Measurements from ENCODE around the gene MAP1LC3B2. TPM values are rescaled to one million over a fixed set of nuclear protein-coding genes. Genes with fewer than 3 reads are reported as not detected.

MAP1LC3B2 gene
- total RNA-seq, 1 donor from 2014 or later: 0.62 TPM

DNA sequence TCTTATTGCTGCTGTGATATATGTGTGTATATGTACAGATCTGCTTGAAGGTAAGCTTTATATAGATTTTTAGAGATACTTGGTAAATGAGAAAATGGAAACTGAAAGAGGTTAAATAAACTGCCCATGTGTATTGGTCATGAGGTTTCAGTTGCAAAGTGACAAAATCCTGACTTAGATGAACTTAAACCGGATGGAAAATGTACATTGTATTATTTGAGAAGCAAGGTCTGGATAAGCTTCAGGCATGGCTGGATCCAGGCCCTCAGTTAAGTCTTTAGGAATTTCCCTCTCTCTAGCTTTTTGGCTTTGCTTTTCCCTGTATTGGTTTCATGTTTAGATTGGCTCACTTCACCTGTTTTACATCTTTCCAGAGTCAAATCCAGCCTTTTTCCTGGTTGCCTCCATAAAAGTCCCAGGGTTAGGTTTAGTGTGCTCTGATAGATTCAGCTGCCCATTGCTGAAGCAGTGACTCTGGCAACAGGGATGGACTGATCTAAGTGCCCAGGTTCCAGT, 21.0 kb upstream of the MAP1LC3B2 start:
- DNase-seq: no peak

DNA sequence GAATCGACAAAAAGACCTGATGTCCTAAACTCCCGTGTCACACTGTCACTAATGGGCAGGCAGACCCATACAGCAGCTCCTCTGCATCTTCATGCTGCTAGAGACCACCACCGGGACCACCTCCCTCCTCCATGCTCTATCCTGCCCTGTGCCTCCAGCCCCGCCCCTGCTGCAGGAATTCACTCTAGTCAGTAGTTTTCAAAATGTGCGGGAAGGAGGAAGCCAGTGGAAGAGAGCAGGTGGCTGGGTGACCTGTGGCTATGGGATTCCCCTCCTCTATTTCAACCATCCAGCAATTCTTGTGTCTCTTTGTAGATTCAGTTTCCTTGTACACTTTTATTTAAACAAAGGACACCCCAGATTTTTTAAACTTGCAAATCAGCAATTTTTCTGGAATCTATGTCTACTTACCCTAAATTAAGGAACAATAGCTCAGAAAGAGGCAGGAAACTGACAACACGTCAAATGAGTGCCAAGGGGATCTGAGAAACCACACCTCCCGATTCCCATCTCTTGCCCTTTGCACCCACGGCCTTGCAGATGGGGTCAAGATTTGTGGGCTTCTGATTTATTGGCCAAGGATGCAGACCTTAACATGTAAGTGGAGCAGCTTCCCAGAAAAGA, 20.4 kb upstream of the MAP1LC3B2 start:
- no peak for DNase-seq

DNA sequence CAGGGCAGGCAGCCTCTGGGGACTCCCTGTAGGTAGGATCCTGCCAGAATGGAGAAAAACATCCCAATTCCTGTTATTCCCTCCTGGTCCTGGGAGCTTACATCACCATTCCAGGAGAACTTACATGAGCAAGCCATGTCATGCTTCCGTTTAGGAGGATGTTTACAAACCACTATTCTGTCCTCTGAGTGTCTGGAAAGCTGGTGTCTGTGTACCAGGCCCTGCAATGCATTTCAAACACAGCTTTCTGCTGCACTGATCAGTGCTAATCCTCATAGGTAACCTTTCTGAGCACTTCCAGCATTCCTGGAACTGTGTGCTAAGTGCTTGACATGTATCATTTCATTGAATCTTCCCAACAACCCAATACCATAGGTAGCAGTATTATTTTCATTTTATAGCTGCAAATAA, 19.8 kb upstream of the MAP1LC3B2 start:
- DNase-seq: no peak

DNA sequence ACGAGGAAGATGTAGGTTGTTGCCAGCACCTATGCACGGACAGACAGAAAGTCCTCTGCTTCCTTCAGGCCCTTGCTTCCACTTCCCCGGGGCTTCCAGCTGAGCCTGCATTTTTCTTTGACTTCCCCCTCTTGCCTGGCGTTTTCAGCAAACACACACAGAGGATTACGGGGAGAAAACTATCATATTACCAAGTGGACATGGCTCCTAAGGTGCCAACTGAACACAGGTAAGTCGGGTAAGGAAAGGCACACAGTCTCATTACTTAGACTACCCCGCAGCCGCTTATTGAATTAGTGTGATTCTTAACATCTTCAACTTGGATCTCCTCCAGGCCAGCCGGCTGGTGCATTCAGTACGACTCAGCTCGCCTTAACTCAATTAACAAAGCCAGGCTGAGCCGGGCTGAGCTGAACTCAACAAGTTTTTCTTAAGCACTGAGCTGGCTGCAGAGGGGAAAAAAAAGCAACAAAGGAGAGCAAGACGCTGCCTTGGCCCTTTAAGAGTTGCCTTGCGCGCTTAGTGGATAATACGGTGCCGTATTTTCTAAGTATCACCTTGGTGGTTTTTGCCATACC, 19.2 kb upstream of the MAP1LC3B2 start:
- peak; percentile 67 for DNase-seq

DNA sequence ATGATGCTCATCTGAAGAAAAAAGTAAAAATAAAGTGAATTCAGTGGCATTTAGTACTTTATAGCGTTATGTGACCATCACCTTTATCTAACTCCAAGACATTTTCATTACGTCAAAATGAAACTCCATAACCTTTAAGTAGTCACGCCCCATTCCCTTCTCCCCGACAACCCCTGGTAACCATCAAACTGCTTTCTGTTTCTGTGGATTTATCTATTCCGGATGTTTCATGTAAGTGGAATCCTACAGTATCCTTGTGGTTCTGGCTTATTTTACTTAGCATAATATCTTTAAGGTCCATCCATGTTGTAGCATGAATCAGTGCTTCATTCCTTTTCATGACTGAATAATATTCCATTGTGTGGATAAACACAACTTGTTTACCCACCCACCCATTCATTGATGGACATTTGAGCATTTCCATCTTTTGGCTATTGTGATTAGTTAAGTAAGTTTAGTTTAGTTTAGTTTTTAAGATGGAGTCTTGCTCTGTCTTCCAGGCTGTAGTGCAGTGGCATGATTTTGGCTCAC, 18.5 kb upstream of the MAP1LC3B2 start:
- no peak for DNase-seq

DNA sequence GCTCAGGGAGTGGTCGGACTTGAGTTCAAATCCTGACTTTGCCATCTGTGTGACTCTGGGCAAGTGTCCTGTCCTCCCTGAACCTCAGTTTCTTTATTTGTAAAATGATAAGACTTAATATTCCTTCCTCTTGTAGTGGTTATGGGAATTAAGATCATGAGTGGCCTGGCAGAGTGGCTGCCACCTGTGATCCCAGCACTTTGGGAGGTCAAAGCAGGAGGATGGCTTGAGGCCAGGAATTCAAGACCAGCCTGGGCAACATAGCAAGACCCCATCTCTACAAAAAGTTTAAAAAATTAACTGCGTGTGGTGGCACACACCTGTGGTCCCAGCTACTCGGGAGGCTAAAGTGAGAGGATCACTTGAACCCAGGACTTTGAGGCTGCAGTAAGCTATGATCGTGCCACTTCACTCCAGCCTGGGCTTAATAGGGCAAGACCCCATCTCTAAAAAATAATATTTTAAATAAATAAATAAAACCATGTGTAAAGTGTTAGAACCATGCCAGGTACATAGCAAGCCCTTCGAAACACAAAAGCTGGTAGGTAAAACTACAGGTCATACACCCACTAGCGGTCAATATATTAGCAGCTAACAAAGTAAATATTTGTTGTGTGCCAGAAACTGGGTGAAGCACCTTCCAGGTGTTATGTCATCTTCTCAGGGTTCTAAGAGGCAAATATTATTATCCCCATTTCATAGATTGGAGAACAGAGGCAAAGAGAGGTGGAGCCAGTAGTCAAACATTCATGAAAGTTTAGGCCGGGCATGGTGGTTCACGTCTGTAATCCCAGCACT, 17.4 kb upstream of the MAP1LC3B2 start:
- no peak for DNase-seq

DNA sequence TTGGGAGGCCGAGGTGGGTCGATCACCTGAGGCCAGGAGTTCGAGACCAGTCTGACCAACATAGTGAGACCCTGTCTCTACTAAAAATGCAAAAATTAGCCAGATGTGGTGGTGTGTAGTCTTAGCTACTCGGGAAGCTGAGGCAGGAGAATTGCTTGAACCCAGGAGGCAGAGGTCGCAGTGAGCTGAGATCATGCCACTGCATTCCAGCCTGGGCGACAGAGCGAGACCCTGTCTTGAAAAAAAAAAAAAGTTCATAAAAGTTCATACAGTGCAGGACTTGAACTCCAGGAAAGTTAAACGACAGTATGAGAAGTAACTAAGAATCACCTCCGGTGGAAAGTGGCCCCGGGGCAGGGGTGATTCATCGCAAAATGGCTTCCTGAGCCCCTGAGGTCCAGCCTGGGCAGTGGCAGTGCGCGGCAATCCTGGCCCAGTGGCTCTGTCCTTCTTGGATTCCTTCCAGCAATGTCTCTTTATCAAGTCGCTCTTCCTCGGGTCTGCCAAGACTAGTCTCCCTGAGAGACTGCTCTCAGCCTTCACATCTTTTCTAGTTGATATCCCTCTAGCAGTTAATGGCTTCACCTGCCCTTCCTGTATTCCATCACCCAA, 16.7 kb upstream of the MAP1LC3B2 start:
- DNase-seq: no peak

DNA sequence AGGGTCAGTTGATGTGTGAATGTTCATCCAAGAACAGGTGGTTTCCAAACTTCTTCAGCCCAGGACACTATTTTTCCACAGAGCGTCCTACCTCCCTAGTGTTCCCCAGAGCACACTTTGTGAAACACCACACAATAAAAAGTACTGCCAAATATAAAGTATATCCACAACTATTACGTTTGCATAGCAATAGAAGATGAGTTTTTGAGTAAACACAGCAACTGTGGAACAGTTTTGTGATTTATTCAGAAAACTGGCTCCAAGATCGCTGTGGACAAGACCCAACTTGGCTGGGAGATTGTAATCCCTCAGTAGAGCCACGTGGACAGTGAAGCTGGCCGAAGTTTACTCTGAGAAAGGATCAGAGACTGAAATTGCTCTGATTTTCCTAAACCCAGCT, 14.5 kb upstream of the MAP1LC3B2 start:
- no peak for DNase-seq

DNA sequence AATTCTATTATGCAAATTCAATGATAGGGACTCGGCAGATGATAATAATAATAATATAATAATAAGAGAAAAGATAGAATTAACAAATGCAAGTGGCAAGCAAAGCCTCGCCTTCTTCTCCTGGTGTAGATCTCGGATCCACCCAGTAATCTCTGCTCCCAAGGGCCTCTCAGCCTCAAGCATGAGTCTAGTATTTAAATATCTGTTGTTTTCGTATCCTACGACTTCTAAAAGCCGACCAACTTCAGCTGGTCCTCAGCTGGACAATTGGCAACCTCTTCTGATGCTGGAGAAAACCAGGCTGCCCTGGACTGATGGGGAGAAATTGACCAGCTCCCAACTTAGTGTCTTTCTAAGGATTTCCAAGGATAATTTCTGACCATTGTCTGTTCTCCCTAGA, 14.0 kb upstream of the MAP1LC3B2 start:
- no peak for DNase-seq

DNA sequence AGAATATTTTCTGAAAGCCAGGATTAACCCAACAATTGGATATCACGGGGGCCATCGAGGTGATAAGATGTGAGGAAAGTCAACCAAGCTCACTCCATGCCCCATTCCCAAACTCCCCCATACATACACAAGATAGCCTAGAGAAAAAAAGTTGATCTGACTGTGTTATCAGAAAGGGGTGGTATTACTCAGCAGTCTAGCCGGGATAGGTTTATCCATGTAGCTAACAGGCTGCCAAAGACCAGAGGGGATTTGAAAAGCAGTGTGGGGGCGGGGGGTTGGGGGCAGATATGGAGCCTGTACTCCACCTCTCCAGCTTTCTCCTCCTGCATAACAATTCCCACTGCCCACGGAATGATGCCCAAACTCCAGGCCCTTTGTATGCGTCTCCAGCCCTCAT, 13.2 kb upstream of the MAP1LC3B2 start:
- no peak for DNase-seq

DNA sequence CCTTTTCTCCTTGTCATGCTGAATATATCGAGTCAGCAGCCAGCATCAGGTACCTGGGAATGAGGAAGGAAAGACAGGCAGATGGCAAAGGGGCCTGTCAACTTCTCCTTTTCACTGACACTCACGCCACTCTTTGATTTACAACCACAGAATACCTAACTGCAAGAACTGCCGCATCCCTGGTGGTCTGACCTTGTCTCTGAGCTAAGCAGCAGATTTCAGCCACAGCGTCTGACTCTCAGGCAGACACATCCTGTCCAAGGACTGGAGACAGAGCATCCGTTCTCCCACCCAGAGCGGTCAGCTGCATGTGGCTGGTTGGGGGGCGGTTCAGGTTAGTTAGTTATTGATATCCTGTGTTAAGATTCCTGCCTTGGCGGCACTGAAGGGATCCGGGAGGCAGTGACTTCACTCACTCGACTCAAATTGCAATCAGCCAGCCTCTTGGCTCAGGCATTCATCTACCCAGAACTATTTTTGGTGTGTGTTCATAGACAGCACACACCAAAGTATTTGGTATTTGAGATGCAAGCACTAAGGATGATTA, 11.2 kb upstream of the MAP1LC3B2 start:
- no peak for DNase-seq

DNA sequence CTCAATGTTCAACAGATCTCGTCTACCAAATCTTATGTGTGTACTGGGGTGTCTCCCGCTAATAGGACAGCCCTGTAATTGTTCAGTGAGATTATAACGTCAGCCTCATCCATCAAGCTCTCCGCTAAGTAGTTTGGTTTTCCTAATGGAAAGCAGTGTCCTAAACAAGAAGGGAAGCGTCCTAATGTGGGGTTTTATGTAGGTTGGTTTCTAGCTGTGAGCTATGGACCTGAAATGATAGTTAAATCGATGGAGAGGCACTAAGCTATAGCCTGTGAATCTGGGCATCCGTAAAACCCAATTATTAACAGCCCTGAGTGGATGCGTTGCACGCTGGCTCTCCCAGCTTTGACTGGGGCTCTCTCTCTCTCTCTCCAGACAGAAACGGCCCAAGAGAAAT, 9.2 kb upstream of the MAP1LC3B2 start:
- DNase-seq: no peak

DNA sequence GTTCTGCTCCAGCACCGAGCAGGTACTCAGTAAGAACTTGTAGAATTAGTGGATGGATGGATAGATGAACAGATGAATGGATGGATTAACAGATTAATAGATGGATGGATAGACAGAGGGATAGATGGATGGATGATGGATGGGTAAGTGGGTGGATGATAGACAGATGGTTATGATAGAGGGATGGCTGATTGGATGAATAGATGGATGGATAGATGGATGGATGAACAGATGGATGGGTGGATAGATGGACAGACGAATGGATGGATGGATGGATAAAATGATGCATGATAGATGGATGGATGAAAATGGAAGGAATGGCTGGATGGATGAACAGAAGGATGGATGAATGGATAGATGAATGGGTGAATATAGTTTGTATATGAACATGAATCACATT, 8.0 kb upstream of the MAP1LC3B2 start:
- DNase-seq: no peak

DNA sequence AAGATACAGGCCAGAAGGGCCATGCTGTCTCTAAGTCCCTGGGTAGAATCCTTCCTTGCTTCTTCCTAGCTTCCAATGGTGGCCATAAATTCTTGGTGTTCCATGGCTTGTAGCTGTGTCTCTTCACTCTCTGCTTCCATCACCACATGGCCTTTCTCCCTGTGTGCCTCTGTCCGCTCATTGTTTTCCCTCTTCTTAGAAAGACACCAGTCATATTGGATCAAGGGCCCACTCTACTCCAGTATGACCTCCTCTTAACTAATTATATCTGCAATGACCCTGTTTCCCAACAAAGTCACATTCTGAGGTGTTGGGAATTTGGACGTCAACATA, 7.6 kb upstream of the MAP1LC3B2 start:
- no peak for DNase-seq

DNA sequence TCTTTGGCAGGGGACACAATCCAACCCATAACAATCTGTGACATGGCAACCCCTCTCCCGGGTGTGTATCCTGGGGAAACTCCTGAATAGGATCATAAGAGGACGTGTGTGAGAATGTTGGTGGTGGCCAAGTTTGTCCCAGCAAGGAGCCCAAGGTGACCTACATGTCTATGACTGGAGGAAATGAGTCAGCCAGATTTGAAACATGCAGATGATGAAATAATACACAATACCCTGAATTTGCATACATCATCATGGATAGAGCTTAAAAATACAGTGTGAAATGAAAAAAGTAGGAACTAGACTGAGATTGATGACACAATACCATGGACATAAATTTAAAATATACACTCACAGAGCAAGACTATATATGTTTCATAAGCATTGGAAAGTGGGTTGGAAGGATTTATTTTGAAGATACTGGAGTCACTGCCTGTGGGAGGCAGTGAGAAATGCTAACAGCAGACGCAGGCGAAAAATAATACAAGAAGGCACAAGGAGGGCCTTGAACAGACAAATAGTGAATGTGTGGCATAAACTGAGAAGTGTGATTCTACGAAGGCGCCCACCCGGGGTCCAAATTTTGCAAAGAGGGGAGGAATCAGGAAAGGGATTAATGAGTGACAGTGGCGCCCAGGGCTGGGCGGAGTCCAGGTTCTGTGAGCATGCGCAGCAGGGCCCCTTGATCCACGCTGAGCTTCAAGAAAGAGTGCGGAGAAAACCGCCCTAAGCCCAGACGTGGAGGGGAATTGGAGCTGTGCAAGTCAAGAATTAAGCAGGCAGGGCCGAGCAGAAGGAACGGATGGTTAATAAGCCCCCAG, 7.0 kb upstream of the MAP1LC3B2 start:
- peak; percentile 30 for DNase-seq

DNA sequence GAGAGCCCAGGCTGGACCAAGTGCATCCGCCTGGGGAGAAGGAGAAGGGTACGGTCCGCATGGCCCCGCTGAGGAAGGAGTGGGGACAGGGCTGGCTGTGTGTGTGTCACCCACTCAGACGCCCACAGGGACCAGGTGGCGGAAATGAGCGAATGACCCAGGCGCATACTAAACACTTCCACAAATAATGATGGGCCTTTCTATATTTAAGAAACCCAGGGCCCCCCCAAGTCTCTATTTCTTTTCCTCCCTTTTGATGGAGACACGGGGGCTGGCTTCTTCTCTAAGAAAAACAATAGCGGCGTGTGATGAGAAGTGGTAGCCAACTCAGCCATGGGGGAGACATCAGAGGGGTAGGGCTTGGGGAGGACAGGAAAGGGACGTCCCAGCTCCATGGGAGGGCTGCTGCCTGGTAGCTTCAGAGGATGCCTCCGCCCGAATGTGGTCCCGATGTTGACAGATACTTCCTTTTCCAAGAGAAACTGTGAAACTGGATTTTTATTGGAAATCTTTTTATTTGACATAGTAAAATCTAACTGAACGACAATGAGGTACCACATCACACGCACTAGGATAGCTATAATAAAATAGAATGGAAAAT, 6.3 kb upstream of the MAP1LC3B2 start:
- no peak for DNase-seq

DNA sequence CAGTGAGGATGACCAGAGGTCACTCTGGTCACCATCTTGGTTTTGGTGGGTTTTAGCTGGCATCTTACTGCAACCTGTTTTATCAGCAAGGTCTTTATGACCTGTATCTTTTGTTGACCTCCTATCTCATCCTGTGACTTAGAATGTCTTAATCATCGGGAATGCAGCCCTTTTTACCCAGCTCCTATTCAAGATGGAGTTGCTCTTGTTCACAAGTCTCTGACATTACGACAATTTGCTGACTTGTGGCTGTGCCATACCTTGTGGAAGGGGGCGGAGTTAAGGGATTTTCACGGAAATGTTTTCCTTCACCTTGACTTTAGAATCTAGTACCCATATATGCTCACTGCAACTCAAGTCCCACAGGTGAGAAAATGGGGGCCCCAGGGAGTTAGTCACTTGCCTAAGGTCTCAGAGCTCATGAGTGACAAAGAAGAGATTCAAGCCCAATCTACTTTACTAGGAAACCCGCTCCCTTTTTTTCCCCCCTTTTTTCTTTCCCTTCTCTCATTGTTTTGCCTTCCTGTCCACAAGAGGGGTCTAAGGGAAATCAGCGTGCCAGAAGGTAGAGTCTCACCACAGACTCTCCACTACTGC, 2.7 kb upstream of the MAP1LC3B2 start:
- DNase-seq: no peak

DNA sequence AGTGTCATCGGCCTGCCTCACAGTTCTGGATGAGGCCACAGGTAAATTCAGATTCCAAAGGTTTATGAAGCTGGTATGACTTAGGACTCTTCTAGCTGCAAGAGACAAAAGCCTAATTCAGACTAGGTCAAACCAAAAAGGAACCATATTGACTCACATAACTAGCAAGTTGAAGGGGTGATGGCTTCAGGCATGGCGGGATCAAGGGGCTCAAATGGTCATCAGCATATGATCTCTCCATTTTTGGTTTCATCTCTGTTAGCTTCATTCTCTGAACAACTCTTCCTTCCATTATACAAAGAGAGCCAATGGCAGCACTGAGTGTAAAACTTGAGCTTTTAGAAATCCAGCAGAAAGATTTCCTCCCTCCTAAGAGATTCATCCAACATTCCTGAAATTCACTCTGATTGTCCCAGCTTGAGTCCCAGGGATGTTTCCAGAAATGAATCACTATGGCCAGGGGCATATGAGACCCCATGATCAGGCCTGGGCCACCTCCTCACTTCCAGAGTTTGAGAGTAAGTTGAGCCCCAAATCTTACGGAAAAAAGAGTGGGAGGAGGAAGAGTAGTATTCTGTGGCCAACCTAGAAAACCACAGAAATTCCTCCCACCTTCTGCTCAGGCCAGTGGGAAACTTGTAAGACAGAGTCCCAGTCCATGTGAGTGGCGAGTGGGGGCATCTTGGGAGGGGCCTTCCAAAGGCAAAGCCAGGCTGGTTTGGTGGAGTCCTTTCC, 2.0 kb upstream of the MAP1LC3B2 start:
- no peak for DNase-seq

DNA sequence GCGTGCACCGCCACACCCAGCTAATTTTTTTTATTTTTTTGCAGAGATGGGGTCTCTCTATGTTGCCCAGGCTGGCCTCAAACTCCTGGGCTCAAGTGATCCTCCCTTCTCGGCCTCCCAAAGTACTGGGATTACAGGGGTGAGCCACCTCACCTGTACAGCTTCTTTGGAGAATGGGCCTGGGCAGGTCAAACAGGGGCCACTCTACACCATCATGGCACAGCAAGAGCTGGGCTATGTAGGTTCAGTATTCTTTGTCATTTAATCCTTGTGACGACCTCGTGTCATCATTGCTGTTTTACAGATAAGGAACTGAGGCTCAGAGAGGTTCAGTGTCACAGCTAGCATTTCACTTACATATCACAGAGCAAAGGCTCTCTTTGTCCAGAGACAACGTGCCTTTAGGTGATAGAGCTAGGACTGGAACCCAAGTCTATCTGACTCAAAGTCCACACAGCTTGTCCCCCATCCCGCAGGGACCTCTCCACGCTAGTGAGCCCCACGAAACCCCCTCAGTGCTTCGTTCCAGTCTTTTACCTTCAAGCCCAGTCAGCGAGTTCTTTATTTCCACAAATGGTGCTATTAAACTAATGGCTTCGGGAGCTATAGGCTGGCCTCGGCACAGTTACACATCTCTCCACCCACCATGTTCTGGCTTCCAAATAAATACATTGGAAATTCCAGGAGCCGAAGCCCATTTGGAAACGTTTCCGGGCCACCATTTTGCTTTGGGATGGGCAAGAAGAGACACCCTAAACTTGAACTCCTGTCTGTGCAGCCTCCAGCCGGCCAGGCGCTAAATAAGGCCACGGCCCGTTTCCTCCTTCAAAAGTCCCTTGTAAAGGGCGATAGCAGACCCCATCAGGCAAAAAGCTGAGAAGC, 660 bp upstream of the MAP1LC3B2 start:
- DNase-seq: no peak

Measured in occipital lobe (tissue), 2 donors.